ENCODE data around the gene TOMM34. TPM values are rescaled to one million over a fixed set of nuclear protein-coding genes. Genes with fewer than 3 reads are reported as not detected.

Gene TOMM34
- total RNA-seq, 2 donors from 2014 or later, result 24.4 to 163 TPM

GRCh38 chr20:44914924-44915323 is 45.3 kb downstream of the TOMM34 start:
- H3K4me3 ChIP-seq, result no peak overlapping the region
- DNase-seq (ENCODE audit: low spot score), result no peak
- intact Hi-C loops (cut with DNase I), result no loop called here
- H3K27ac ChIP-seq, result no peak overlapping the region
- H3K36me3 ChIP-seq, result no peaks in the 10 kb centered on the region
- WGBS, result 71% methylated on average over 1 of the region's 1 CpG
- H3K4me1 ChIP-seq (replicated peaks), result no peaks in the 10 kb centered on the region
- no peaks in the 10 kb centered on the region for H3K9me3 ChIP-seq
- no peak for TF ChIP-seq POLR2AphosphoS5 (IDR thresholded peaks at IDR 0.05)
- TF ChIP-seq CTCF (IDR thresholded peaks at IDR 0.05), result no peak
- TF ChIP-seq POLR2A (IDR thresholded peaks at IDR 0.05), result no peak
- no peaks in the 10 kb centered on the region for H3K27me3 ChIP-seq (replicated peaks; ENCODE audit: insufficient read depth)

DNA sequence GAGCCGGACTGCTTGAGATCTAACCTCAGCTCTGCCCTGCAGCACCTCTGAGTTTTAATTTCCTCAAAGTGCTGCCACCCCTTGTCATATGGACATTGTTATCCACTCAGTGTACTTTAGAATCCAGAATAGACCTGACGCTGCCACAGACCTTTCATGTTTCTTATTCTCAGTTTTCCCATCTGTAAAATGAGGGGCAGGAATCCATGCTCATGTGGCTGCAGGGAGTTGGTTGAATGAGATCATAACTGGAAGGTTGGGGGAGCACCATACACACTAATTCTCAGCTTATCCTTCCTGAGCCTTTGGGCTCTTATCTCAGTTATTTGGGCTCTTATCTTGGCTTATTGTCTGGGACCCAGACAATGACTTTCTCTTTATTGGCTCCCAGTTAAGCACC is 48.0 kb downstream of the TOMM34 start:
- no peak for DNase-seq (ENCODE audit: low spot score)
- Histone ChIP-seq H3K36me3 (no peaks in the 10 kb centered on the region), H3K27me3 (replicated peaks; ENCODE audit: insufficient read depth) (no peaks in the 10 kb centered on the region), H3K9me3 (no peaks in the 10 kb centered on the region), H3K4me3 (no peak overlapping the region), H3K4me1 (replicated peaks) (no peaks in the 10 kb centered on the region), H3K27ac (no peak overlapping the region)
- TF ChIP-seq CTCF (IDR thresholded peaks at IDR 0.05), result no peak
- TF ChIP-seq POLR2AphosphoS5 (IDR thresholded peaks at IDR 0.05), result no peak
- TF ChIP-seq POLR2A (IDR thresholded peaks at IDR 0.05), result no peak
- WGBS, result 91% methylated on average over 2 of the region's 2 CpGs
- intact Hi-C loops (cut with DNase I), result no loop called here

- Histone ChIP-seq H3K4me3 (no peak overlapping the region), H3K4me1 (replicated peaks) (no peaks in the 10 kb centered on the region), H3K27me3 (replicated peaks; ENCODE audit: insufficient read depth) (no peaks in the 10 kb centered on the region), H3K27ac (no peak overlapping the region), H3K36me3 (no peaks in the 10 kb centered on the region), H3K9me3 (no peaks in the 10 kb centered on the region)
- intact Hi-C loops (cut with DNase I), result no loop called here
- WGBS, result 63% methylated on average over 21 of the region's 21 CpGs
- DNase-seq (ENCODE audit: low spot score), result peak; percentile 16
- peak in 2 of 4 experiments; percentile 13 to 45 for TF ChIP-seq CTCF (IDR thresholded peaks at IDR 0.05)
- no peak for TF ChIP-seq POLR2AphosphoS5 (IDR thresholded peaks at IDR 0.05)
Measured at GRCh38 chr20:44911264-44911921, 48.8 kb downstream of the TOMM34 start.

GRCh38 chr20:44910690-44911262 is 49.4 kb downstream of the TOMM34 start:
- no peak overlapping the region for H3K27ac ChIP-seq
- peak overlapping the region in 1 of 2 donors; percentile 64 for H3K4me3 ChIP-seq
- no peaks in the 10 kb centered on the region for H3K4me1 ChIP-seq (replicated peaks)
- 66% methylated on average over 17 of the region's 17 CpGs for WGBS
- H3K9me3 ChIP-seq, result no peaks in the 10 kb centered on the region
- peaks cover 0 to 6% of the 10 kb centered on the region in 2 donors for H3K36me3 ChIP-seq
- intact Hi-C loops (cut with DNase I), result no loop called here
- no peak for DNase-seq (ENCODE audit: low spot score)
- no peaks in the 10 kb centered on the region for H3K27me3 ChIP-seq (replicated peaks; ENCODE audit: insufficient read depth)
- TF ChIP-seq CTCF (IDR thresholded peaks at IDR 0.05), result no peak
- no peak for TF ChIP-seq POLR2AphosphoS5 (IDR thresholded peaks at IDR 0.05)
- TF ChIP-seq POLR2A (IDR thresholded peaks at IDR 0.05), result no peak

Measured in prostate gland (tissue), 2 donors.